ENCODE results near the gene SMYD3.

DNA sequence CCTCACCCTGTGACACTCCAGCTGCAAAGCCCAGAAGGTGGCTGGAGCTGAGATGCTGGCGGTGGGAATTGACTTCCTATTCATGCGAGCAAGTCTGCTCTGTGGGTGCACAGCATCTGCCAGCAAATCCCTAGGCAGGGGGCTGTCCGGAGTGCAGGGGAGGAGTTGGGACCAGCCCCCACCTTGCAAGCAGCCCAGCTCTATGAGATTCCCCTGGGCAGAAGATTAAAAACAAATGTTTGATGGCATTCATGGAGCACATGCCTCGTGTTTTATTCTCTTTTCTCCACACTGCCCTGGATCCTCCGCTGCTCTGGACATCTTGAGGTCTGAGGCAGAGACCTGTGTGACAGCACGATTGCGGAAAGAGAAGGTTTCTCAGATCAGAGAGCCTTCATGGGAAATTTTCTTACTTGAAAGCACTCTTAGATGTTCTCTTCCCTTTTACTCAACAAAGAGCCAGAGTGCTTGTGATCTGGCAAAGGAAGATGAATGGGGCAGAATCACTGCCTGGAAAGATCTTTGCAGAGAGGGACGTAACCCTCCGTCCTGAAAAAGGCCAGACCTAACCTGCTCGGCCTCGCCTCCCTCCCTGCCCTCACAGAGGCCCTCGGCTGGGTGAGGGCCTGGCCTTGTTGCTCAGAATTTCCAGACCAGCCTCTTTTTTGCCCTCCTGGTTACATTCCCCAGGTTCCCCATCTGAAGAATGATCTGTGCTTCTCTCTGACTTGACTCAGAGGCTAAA, 755.2 kb downstream of the SMYD3 start:
- TF ChIP-seq, protein P1, sequence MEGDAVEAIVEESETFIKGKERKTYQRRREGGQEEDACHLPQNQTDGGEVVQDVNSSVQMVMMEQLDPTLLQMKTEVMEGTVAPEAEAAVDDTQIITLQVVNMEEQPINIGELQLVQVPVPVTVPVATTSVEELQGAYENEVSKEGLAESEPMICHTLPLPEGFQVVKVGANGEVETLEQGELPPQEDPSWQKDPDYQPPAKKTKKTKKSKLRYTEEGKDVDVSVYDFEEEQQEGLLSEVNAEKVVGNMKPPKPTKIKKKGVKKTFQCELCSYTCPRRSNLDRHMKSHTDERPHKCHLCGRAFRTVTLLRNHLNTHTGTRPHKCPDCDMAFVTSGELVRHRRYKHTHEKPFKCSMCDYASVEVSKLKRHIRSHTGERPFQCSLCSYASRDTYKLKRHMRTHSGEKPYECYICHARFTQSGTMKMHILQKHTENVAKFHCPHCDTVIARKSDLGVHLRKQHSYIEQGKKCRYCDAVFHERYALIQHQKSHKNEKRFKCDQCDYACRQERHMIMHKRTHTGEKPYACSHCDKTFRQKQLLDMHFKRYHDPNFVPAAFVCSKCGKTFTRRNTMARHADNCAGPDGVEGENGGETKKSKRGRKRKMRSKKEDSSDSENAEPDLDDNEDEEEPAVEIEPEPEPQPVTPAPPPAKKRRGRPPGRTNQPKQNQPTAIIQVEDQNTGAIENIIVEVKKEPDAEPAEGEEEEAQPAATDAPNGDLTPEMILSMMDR (IDR thresholded peaks at IDR 0.05; ENCODE audit: insufficient read depth, low read depth, low read length) = no peak
- TF ChIP-seq EZH2 (IDR thresholded peaks at IDR 0.05; ENCODE audit: insufficient read depth, low read length) = no peak

Data from astrocyte (in vitro differentiated cells and primary cell).